ENCODE results near the gene FOSB.

FOSB gene

GRCh38 chr19:45524575-45525129 is 56.9 kb downstream of the FOSB start:
- DNase-seq (ENCODE audit: low read depth, low spot score): no peak
